ENCODE data around the gene HECA. TPM values are rescaled to one million over a fixed set of nuclear protein-coding genes. Genes with fewer than 3 reads are reported as not detected.
A peak's percentile ranks its signal among the peaks of the same experiment; 100 is the strongest.
"Not testable (repeated sequence)": the region's sequence is repeated elsewhere in the genome, so short reads cannot be mapped to it uniquely, and the experiment has no call there.

Gene HECA
- total RNA-seq, 2 donors from 2014 or later: 5.6 to 6.0 TPM

GRCh38 chr6:139219271-139219729 is 84.4 kb downstream of the HECA start:
- Mint-ChIP-seq H3K36me3 (ENCODE audit: low read depth) (no peaks in the 10 kb centered on the region), H3K4me3 (no peak overlapping the region), H3K27me3 (ENCODE audit: insufficient read depth) (no peaks in the 10 kb centered on the region), H3K4me1 (peaks cover 4% of the 10 kb centered on the region), H3K9me3 (peaks cover 5% of the 10 kb centered on the region), H3K27ac (peak overlapping the region; percentile 78)
- peak; percentile 86 for TF ChIP-seq CTCF (conservative IDR thresholded peaks at IDR 0.05)
- no peak overlapping the region for H3K27ac ChIP-seq (ENCODE audit: low read depth, low read length)
- no peaks in the 10 kb centered on the region for H3K27me3 ChIP-seq (ENCODE audit: control insufficient read depth, insufficient read depth, low read length, poor library complexity, severe bottlenecking)
- no peaks in the 10 kb centered on the region for H3K36me3 ChIP-seq (ENCODE audit: control insufficient read depth, insufficient read depth, low read length)
- H3K9ac ChIP-seq (ENCODE audit: extremely low read depth, low read length, poor library complexity, severe bottlenecking): no peak overlapping the region
- H3K4me3 ChIP-seq (ENCODE audit: low read length): peak overlapping the region; percentile 3
- DNase-seq: peak; percentile 92
- 19 to 22% methylated on average over 2 to 7 of the region's 7 CpGs for WGBS, 2 experiments (ENCODE audit: insufficient coverage in 1 of 2, insufficient read length in 1 of 2)
- H3K4me1 ChIP-seq (ENCODE audit: control insufficient read depth, insufficient read depth, low read length): peaks cover 4% of the 10 kb centered on the region
- H3K9me3 ChIP-seq (ENCODE audit: control insufficient read depth, low read length): peaks cover 8% of the 10 kb centered on the region

- Mint-ChIP-seq H3K36me3 (ENCODE audit: low read depth) (no peaks in the 10 kb centered on the region), H3K27ac (peak overlapping the region; percentile 78), H3K4me3 (no peak overlapping the region), H3K9me3 (peaks cover 5% of the 10 kb centered on the region), H3K27me3 (ENCODE audit: insufficient read depth) (no peaks in the 10 kb centered on the region), H3K4me1 (peaks cover 4% of the 10 kb centered on the region)
- Histone ChIP-seq H3K9ac (ENCODE audit: extremely low read depth, low read length, poor library complexity, severe bottlenecking) (no peak overlapping the region), H3K36me3 (ENCODE audit: control insufficient read depth, insufficient read depth, low read length) (no peaks in the 10 kb centered on the region), H3K4me3 (ENCODE audit: low read length) (peak overlapping the region; percentile 3), H3K27me3 (ENCODE audit: control insufficient read depth, insufficient read depth, low read length, poor library complexity, severe bottlenecking) (no peaks in the 10 kb centered on the region), H3K4me1 (ENCODE audit: control insufficient read depth, insufficient read depth, low read length) (peaks cover 4% of the 10 kb centered on the region), H3K9me3 (ENCODE audit: control insufficient read depth, low read length) (peaks cover 8% of the 10 kb centered on the region), H3K27ac (ENCODE audit: low read depth, low read length) (no peak overlapping the region)
- TF ChIP-seq CTCF (conservative IDR thresholded peaks at IDR 0.05): no peak
- 95 to 100% methylated on average over 2 of the region's 2 CpGs for WGBS, 2 experiments (ENCODE audit: insufficient coverage in 1 of 2, insufficient read length in 1 of 2)
- DNase-seq: no peak
Measured at GRCh38 chr6:139219746-139220145, 84.9 kb downstream of the HECA start.

GRCh38 chr6:139228387-139228786 is 93.5 kb downstream of the HECA start:
- 90 to 100% methylated on average over 3 of the region's 3 CpGs for WGBS, 2 experiments (ENCODE audit: insufficient coverage in 1 of 2, insufficient read length in 1 of 2)
- H3K4me1 Mint-ChIP-seq: peaks cover 15% of the 10 kb centered on the region

More at GRCh38 chr6:139228387-139228786, 93.5 kb downstream of the HECA start:
- not testable (repeated sequence) for H3K27me3 Mint-ChIP-seq (ENCODE audit: insufficient read depth); H3K9me3 ChIP-seq (ENCODE audit: control insufficient read depth, low read length); H3K27me3 ChIP-seq (ENCODE audit: control insufficient read depth, insufficient read depth, low read length, poor library complexity, severe bottlenecking); DNase-seq; H3K27ac Mint-ChIP-seq; H3K36me3 ChIP-seq (ENCODE audit: control insufficient read depth, insufficient read depth, low read length); H3K4me3 ChIP-seq (ENCODE audit: low read length); H3K27ac ChIP-seq (ENCODE audit: low read depth, low read length); H3K4me3 Mint-ChIP-seq; H3K9me3 Mint-ChIP-seq; H3K9ac ChIP-seq (ENCODE audit: extremely low read depth, low read length, poor library complexity, severe bottlenecking); H3K4me1 ChIP-seq (ENCODE audit: control insufficient read depth, insufficient read depth, low read length); H3K36me3 Mint-ChIP-seq (ENCODE audit: low read depth)

Other genes with a start within 250 kb of the HECA start
- 10 to 100 TPM; 33.0 to 34.1 TPM for gene REPS1, start 146.8 kb upstream of the HECA start, total RNA-seq
- gene ABRACL, start 106.3 kb upstream of the HECA start, total RNA-seq: 10 to 100 TPM; 24.7 to 45.8 TPM
- not detected for gene TXLNB, start 156.9 kb downstream of the HECA start, total RNA-seq
- gene CITED2, start 239.6 kb downstream of the HECA start, total RNA-seq: 100 to 1,000 TPM in 1 of 2 donors, 10 to 100 TPM in 1; 80.2 to 118 TPM